DND-41 (cell line): ENCODE results near the gene LRRN2.

ENCODE experiments used
- EZH2 ChIP-seq: IDR thresholded peaks from 3 replicates; pipeline ENCODE4 v1.6.1; 2012; ENCODE audit warnings: borderline replicate concordance, low read depth, mild to moderate bottlenecking, moderate library complexity, low read length, inconsistent platforms; ENCODE audit not compliant: severe bottlenecking
- TF ChIP-seq, protein P1 (sequence below): IDR thresholded peaks from 2 replicates; pipeline ENCODE4 v1.5.1; 2012; ENCODE audit warnings: borderline replicate concordance, low read length, moderate library complexity, mild to moderate bottlenecking; ENCODE audit not compliant: poor library complexity, severe bottlenecking; ENCODE audit errors: extremely low read depth

GRCh38 chr1:204702552-204703267, 17.2 kb upstream of the LRRN2 start:
- TF ChIP-seq, protein P1, sequence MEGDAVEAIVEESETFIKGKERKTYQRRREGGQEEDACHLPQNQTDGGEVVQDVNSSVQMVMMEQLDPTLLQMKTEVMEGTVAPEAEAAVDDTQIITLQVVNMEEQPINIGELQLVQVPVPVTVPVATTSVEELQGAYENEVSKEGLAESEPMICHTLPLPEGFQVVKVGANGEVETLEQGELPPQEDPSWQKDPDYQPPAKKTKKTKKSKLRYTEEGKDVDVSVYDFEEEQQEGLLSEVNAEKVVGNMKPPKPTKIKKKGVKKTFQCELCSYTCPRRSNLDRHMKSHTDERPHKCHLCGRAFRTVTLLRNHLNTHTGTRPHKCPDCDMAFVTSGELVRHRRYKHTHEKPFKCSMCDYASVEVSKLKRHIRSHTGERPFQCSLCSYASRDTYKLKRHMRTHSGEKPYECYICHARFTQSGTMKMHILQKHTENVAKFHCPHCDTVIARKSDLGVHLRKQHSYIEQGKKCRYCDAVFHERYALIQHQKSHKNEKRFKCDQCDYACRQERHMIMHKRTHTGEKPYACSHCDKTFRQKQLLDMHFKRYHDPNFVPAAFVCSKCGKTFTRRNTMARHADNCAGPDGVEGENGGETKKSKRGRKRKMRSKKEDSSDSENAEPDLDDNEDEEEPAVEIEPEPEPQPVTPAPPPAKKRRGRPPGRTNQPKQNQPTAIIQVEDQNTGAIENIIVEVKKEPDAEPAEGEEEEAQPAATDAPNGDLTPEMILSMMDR: no peak
- no peak for TF ChIP-seq EZH2
